Stimulated activated CD8-positive, alpha-beta memory T cell treated with anti-CD3 and anti-CD28 coated beads, Interleukin-2, amount 100 ng/mL, for 48 hours (primary cell): ENCODE measurements around the gene SRCAP.
A peak's percentile ranks its signal among the peaks of the same experiment; 100 is the strongest.

Experiments
- DNase-seq, 2 donors: peaks; one replicate each; pipeline ENCODE4 v3.0.0-alpha.2; 2020; ENCODE audit warnings: low read depth in 2 of 2

Gene SRCAP

GRCh38 chr16:30775392-30776188 is 76.6 kb downstream of the SRCAP start:
- DNase-seq, result peak; percentile 52 to 56

GRCh38 chr16:30777591-30778297 is 78.8 kb downstream of the SRCAP start:
- DNase-seq, result no peak

- no peak for DNase-seq
These were observed 79.7 kb downstream of the SRCAP start for GRCh38 chr16:30778549-30779244.

DNA sequence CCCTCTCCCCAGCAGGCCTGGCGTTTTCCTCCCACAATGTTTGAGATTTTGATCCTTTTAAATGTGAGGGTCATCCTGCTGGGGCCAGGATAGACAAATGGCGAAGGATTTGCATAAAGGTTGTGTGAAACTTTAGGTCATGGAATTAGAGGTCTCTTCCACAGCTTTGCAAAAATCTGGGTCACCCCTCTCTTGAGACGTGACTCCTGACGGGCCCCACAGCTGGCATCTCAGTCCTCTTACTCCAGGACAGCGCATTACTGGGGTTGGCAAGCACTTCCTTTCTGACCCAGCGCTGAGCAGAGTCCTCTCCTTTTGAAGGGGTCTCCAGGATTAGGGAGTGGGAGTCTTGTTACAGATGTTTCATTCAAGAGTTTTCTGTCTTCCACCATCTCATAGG is 80.6 kb downstream of the SRCAP start:
- DNase-seq, result no peak

DNA sequence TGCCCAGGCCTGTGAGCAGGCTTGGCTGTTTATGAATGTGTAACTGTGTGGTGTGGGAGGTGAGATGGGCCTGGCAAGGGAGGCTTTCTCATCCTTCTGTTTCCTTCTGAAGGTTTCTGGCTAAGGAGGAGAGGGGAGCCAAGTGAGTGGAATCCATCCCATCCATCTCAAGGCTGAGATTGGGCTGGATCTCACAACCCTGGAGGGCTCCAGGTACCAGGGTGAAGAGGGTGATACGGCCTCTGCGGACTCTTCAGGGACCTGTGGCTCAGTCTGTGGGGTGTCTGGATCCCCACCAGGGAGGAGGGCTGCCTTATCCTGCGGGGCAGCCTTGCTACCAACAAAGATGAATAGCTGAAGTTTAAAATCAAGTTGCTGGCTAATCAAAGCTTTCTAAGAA is 81.0 kb downstream of the SRCAP start:
- DNase-seq, result no peak

DNA sequence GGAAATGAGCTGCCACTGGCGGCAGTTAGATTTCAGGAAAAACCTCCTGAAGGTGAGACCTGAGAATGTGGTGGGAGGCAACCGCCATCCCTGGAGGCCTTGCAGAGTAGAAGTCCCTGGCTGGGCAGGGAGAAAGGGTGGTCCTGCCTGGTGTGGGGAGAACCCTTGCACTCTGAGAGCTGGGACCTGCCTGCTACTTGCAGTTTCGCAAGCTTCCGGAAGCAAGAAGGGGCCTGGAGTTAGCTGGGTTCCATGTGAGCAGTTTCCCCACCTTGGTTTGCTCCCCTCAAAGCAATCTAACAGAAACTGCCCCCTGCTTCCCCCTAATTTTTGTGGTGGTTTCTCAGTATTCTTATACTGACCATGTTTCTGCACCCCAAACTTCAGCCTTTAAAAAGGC is 81.6 kb downstream of the SRCAP start:
- no peak for DNase-seq

GRCh38 chr16:30782486-30783279 is 83.7 kb downstream of the SRCAP start:
- DNase-seq, result no peak

DNA sequence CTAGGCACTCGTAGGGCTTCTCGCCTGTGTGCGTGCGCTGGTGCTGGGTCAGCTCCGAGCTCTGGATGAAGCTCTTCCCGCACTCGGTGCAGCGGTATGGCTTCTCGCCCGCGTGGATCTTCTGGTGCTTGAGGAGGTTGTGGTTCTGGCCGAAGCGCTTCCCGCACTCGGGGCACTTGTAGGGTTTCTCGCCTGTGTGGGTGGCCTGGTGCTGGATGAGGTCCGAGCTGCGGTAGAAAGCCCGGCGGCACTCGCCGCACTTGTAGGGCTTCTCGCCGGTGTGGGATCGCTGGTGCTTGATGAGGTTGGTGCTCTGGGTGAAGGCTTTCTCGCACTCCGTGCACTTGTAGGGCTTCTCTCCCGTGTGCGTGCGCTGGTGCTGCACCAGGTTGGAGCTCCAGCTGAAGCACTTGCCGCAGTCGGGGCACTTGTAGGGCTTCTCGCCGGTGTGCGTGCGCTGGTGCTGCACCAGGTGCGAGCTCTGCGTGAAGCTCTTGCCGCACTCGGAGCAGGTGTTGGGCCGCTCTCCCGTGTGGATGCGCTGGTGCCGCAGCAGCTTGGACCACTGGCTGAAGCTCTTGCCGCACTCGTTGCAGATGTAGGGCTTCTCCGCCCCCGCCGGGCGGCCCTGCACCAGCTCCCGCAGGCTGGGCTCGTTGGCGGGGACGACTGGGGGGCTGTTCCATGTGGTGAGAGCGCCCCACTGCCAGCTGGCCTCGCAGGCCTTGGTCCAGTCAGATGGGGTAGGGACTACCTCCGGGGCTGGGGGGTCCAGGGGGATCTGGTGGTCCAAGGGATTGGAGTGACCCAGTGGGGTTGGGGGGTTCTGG is 84.5 kb downstream of the SRCAP start:
- no peak for DNase-seq

GRCh38 chr16:30784215-30784614 is 85.2 kb downstream of the SRCAP start:
- no peak for DNase-seq

DNA sequence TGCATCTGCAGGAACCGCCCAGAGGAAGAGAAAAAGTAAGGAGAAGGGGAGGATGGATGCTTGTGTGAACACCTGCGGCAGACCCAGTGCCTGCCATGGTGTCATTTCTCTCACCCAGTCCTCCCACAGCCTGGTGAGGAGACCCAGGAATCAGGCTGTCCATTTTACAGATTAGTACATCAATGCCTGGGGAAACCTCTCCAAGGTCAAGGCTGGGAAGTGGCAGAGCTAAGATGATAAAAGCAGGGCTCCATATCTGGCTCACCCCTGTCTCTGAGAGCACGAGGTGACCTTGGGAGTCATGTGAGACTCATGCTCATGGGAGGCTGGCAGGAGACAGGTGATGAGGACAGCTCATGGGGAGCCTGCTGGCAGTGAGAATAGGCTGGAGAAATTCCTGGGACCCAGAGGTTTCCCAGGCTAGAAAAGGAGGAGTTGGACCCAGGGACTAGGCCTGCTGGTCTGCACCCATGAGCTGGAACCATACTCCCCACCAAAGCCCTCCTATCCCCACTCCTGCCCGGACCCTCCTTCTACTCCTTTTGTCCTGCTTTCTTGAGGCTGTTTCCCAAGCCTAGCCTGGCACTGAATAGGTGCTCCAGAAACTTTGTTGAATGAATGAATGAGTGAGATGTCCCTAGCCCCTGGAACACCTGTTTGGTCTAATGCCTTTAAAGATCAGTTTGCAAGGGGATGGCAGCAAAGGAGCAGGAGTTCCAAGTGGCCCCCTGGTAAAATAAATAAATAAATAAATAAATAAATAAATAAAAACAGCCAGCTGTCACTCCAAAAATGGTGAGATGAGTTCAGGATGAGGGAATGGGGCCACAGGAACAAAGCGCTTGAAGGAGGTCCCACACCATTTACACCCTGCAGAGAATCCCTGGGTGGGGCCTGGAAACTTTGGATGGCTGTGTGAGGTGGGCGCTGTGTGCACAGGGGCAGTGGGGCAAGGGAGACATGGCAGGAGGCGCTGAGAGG is 86.4 kb downstream of the SRCAP start:
- DNase-seq, result no peak

DNA sequence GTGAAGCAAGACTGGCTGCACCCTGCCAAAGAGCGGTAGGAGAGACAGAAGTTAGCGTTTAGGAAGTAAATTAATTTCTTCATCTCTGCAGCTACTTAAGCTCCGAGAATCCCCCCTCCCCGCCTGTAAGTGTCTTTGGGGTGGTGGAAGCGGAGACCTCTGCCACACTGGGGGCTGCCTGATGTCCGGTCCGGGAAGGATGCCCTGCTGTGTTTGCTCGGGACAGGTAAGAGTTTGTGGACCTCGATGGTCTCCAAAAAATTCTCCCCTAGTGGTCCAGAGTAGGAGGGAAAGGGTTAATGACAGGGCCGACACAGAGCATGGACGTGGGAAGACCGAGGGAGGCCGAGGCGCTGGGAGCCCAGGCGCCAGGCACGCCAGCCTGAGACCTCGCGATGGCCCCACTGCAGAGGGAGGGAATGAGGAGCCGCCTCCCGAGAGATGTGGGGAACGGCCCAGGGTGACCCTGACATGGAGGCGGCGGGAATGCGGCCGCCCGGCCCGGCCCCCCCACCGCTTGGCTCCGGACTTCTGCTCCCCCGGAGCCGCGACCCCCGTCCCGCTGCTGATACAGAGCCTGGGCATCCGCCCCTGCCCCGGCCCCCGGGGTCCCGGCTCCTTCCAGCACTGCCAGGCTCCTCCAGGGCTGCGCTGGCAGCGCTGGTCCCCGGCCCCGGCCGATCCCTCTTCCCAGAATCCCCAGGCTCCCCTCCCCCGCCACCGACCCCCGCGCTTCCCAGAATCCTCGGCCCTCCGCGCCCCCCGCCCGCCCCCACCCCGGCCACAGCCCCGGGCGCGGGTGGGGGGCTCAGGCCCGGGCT is 87.4 kb downstream of the SRCAP start:
- DNase-seq, result no peak

DNA sequence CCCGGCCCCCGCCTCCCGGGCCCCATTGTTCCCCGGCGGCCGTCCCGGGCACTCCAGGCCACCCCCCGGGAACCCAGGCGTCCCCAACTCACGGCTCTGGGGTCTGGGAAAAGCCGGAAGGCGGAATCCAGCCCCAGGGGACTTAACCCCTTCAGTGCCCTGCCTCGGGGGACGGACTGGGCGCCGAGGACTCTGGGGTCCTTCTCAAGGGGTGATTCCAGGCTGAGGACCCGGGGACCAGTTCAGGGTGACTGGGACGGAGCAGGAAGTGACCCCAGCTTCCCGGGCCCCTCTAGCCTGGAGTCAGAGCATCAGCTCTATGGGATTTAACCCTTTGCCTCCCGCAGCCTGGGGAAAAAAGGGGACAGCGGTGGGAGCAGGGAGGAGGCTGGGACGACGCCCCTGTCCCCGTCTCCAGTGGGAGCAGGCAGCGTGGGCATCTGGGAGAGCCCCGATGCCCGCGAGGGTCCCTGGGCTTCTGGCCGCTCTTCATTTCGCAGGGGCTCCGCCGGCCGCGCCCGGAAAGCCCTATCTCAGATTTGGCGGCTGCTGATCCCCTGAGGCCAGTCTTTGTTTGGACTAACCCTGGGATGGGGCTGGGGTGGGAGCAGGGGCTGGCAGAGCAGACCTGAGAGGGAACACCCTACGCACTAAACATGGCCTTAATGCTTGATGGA is 88.1 kb downstream of the SRCAP start, which contains the start of gene ZNF629:
Gene ZNF629 (minus strand): TSS at position 270 of the 677 bp plus-strand sequence. CDS start 2,723 bp downstream, outside the sequence.
- no peak for DNase-seq

GRCh38 chr16:30787613-30788378 is 88.8 kb downstream of the SRCAP start:
- no peak for DNase-seq
